Prostate gland (tissue), 2 donors: ENCODE data around the gene UAP1L1.

Experiments used
- CTCF ChIP-seq, 4 experiments: fragments of 200-600 bp in 2 of 4; fragments of 450-650 bp in 2 of 4; sonication (generic) in 2 of 4; IDR thresholded peaks; 1 replicate in 3 of 4; 2 replicates in 1 of 4; pipeline ENCODE4 v1.5.1; 2016 to 2019; ENCODE audit warnings: antibody characterized with exemption in 4 of 4, mild to moderate bottlenecking in 2 of 4, moderate library complexity in 2 of 4
- POLR2A ChIP-seq: fragments of 450-650 bp; IDR thresholded peaks from one replicate; pipeline ENCODE4 v1.6.1; 2016; ENCODE audit warnings: antibody characterized with exemption, mild to moderate bottlenecking

DNA sequence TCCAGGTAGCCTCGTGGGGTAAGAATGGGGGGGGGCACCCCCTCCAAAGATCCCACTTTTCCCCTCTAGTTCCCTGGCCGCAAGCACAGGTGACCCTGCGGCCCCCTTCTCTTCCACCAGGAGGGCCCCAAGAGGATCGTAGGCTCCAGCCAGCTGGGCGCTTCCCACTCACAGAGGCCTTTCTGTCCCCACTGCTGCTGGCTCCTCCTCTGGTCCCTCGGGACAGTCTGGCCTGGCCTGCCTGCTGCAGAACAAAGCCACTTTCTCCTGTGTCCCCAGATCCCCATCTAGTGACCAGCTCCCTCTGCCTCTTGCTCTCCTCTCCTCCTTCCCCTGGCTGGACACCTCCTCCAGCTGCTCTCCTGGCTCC lies 6.4 kb upstream of the UAP1L1 start:
- TF ChIP-seq POLR2A (no peak), CTCF (IDR thresholded peaks at IDR 0.05) (no peak)
